RKO (cell line): Measurements from ENCODE around the gene TMOD2.

Experiments used
- DNase-seq: peaks from one replicate; pipeline ENCODE4 v3.0.0-alpha.2; 2016; ENCODE audit warnings: low spot score

The TMOD2 gene

GRCh38 chr15:51856714-51857380 is 105.5 kb downstream of the TMOD2 start:
- no peak for DNase-seq

- DNase-seq = no peak
Observed at GRCh38 chr15:51861557-51862359, 110.4 kb downstream of the TMOD2 start.

- no peak for DNase-seq
Observed at GRCh38 chr15:51863131-51863530, 111.7 kb downstream of the TMOD2 start.

- no peak for DNase-seq
Observed at GRCh38 chr15:51864408-51865056, 113.1 kb downstream of the TMOD2 start.

- DNase-seq = no peak
Observed at GRCh38 chr15:51865317-51865716, 113.9 kb downstream of the TMOD2 start.
